ENCODE measurements around the gene SLC22A4.

DNA sequence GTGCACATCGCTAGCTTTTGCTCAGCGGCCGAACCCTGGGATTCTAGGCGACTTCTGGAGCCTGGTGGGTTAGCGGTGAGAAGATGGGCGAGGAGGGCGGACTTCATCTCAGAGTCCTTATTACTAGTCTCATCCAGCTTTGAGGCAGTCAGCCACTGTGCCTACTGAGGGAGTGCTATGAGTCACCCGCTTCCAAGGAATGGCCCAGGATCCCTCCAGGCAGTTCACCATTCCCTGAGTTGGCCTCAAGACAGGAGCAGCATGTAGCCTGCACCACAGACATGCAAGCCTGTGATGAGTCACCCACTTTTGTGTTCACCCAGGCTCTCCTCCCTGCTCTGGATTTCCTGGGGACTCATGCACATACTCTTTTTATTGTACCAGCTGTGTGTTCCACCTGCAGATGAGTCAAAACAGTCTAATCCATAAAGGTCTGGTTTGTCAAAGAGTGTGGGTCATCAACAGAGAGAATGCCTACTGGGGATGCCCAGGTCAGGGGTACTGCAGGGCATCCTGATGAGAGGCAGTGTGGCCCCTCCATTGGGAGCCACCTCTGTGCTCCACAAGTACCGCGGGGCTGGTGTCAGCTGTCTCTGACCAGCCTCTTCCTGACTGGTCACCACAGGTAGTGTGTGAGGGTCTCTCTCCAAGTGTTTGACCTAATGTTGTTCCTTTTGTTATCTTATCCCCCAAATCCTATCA lies 95.5 kb downstream of the SLC22A4 start:
- TF ChIP-seq, protein P1, sequence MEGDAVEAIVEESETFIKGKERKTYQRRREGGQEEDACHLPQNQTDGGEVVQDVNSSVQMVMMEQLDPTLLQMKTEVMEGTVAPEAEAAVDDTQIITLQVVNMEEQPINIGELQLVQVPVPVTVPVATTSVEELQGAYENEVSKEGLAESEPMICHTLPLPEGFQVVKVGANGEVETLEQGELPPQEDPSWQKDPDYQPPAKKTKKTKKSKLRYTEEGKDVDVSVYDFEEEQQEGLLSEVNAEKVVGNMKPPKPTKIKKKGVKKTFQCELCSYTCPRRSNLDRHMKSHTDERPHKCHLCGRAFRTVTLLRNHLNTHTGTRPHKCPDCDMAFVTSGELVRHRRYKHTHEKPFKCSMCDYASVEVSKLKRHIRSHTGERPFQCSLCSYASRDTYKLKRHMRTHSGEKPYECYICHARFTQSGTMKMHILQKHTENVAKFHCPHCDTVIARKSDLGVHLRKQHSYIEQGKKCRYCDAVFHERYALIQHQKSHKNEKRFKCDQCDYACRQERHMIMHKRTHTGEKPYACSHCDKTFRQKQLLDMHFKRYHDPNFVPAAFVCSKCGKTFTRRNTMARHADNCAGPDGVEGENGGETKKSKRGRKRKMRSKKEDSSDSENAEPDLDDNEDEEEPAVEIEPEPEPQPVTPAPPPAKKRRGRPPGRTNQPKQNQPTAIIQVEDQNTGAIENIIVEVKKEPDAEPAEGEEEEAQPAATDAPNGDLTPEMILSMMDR (IDR thresholded peaks at IDR 0.05), result no peak
- TF ChIP-seq ZFX (IDR thresholded peaks at IDR 0.05; ENCODE audit: borderline replicate concordance), result no peak

All from 22Rv1 (cell line).